ENCODE measurements around the gene TMEM109. TPM values are rescaled to one million over a fixed set of nuclear protein-coding genes. Genes with fewer than 3 reads are reported as not detected.
A peak's percentile ranks its signal among the peaks of the same experiment; 100 is the strongest.

The TMEM109 gene
- total and polyA plus RNA-seq, 2 of the 13 experiments (the other 11 are each of a cell fraction or from before 2014, with no cell fraction given): 7.7 to 18.0 TPM

- TF ChIP-seq, protein P1, sequence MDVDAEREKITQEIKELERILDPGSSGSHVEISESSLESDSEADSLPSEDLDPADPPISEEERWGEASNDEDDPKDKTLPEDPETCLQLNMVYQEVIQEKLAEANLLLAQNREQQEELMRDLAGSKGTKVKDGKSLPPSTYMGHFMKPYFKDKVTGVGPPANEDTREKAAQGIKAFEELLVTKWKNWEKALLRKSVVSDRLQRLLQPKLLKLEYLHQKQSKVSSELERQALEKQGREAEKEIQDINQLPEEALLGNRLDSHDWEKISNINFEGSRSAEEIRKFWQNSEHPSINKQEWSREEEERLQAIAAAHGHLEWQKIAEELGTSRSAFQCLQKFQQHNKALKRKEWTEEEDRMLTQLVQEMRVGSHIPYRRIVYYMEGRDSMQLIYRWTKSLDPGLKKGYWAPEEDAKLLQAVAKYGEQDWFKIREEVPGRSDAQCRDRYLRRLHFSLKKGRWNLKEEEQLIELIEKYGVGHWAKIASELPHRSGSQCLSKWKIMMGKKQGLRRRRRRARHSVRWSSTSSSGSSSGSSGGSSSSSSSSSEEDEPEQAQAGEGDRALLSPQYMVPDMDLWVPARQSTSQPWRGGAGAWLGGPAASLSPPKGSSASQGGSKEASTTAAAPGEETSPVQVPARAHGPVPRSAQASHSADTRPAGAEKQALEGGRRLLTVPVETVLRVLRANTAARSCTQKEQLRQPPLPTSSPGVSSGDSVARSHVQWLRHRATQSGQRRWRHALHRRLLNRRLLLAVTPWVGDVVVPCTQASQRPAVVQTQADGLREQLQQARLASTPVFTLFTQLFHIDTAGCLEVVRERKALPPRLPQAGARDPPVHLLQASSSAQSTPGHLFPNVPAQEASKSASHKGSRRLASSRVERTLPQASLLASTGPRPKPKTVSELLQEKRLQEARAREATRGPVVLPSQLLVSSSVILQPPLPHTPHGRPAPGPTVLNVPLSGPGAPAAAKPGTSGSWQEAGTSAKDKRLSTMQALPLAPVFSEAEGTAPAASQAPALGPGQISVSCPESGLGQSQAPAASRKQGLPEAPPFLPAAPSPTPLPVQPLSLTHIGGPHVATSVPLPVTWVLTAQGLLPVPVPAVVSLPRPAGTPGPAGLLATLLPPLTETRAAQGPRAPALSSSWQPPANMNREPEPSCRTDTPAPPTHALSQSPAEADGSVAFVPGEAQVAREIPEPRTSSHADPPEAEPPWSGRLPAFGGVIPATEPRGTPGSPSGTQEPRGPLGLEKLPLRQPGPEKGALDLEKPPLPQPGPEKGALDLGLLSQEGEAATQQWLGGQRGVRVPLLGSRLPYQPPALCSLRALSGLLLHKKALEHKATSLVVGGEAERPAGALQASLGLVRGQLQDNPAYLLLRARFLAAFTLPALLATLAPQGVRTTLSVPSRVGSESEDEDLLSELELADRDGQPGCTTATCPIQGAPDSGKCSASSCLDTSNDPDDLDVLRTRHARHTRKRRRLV (CRISPR knock-in tag; IDR thresholded peaks at IDR 0.05): no peak
- TF ChIP-seq ZNF501 (CRISPR knock-in tag; IDR thresholded peaks at IDR 0.05): peak; percentile 63
- TF ChIP-seq, protein P2, sequence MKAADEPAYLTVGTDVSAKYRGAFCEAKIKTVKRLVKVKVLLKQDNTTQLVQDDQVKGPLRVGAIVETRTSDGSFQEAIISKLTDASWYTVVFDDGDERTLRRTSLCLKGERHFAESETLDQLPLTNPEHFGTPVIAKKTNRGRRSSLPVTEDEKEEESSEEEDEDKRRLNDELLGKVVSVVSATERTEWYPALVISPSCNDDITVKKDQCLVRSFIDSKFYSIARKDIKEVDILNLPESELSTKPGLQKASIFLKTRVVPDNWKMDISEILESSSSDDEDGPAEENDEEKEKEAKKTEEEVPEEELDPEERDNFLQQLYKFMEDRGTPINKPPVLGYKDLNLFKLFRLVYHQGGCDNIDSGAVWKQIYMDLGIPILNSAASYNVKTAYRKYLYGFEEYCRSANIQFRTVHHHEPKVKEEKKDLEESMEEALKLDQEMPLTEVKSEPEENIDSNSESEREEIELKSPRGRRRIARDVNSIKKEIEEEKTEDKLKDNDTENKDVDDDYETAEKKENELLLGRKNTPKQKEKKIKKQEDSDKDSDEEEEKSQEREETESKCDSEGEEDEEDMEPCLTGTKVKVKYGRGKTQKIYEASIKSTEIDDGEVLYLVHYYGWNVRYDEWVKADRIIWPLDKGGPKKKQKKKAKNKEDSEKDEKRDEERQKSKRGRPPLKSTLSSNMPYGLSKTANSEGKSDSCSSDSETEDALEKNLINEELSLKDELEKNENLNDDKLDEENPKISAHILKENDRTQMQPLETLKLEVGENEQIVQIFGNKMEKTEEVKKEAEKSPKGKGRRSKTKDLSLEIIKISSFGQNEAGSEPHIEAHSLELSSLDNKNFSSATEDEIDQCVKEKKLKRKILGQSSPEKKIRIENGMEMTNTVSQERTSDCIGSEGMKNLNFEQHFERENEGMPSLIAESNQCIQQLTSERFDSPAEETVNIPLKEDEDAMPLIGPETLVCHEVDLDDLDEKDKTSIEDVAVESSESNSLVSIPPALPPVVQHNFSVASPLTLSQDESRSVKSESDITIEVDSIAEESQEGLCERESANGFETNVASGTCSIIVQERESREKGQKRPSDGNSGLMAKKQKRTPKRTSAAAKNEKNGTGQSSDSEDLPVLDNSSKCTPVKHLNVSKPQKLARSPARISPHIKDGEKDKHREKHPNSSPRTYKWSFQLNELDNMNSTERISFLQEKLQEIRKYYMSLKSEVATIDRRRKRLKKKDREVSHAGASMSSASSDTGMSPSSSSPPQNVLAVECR (CRISPR knock-in tag; IDR thresholded peaks at IDR 0.05; ENCODE audit: borderline replicate concordance): peak; percentile 30; the same call in 1 of the 2 replicates
- TF ChIP-seq NR3C1 (CRISPR knock-in tag; IDR thresholded peaks at IDR 0.05): no peak
- TF ChIP-seq ZBTB4 (CRISPR knock-in tag; IDR thresholded peaks at IDR 0.05; ENCODE audit: borderline replicate concordance): 0 out of 2 replicates have a peak, but pooled peaks have one; percentile 50
- no peak for TF ChIP-seq GPBP1L1 (CRISPR knock-in tag; IDR thresholded peaks at IDR 0.05)
- no peak for TF ChIP-seq MAFK (conservative IDR thresholded peaks at IDR 0.05 in 1 of 2, IDR thresholded peaks at IDR 0.05 in 1 of 2; ENCODE audit: low read length in 2 of 2)
- TF ChIP-seq ZNF264 (CRISPR knock-in tag; IDR thresholded peaks at IDR 0.05): peak; percentile 75
- TF ChIP-seq, protein P3, sequence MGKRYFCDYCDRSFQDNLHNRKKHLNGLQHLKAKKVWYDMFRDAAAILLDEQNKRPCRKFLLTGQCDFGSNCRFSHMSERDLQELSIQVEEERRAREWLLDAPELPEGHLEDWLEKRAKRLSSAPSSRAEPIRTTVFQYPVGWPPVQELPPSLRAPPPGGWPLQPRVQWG (CRISPR knock-in tag; IDR thresholded peaks at IDR 0.05; ENCODE audit: borderline replicate concordance, low read depth): no peak
- TF ChIP-seq KMT2B (CRISPR knock-in tag; IDR thresholded peaks at IDR 0.05): no peak; the same call in 1 of the 2 replicates
- TF ChIP-seq SP4 (CRISPR knock-in tag; IDR thresholded peaks at IDR 0.05): no peak
Measured at GRCh38 chr11:60913793-60914632, at the start of gene TMEM109 (continued).
